DMS79 treated with DMSO at 0.1 percent for 48 hours (cell line): ENCODE measurements around the gene RHOT2.

Experiments
- DNase-seq: peaks from one replicate; lab custom pipeline; 2025; lab: John Stamatoyannopoulos, UW

Gene RHOT2

DNA sequence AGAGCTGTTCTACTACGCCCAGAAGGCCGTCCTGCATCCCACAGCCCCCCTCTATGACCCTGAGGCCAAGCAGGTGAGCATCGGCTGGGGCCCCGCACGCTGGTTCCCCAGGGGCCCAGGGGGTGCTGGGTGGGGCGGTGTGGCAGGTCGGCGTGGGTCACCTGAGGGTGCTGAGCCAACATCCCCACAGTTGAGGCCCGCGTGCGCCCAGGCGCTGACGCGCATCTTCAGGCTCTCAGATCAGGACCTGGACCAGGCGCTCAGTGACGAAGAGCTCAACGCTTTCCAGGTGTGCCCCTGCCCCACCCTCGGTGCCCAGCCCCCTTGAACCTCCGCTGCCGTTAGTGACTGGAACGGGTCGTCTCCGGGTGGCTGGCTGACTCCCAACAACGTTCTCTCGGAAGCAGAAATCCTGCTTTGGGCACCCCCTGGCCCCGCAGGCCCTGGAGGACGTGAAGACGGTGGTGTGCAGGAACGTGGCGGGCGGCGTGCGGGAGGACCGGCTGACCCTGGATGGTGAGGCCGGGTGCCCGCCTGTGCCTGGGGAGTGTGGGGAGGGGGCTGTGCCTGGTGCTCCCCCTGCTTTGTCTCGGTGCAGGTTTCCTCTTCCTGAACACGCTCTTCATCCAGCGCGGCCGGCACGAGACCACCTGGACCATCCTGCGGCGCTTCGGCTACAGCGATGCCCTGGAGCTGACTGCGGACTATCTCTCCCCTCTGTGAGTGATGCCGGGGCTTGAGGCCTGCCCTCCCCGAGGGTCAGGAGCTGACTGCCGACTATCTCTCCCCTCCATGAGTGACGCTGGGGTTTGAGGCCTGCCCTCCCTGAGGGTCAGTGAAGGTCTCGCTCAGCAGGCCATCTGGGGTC, 2.8 kb downstream of the RHOT2 start:
- DNase-seq, result no peak

DNA sequence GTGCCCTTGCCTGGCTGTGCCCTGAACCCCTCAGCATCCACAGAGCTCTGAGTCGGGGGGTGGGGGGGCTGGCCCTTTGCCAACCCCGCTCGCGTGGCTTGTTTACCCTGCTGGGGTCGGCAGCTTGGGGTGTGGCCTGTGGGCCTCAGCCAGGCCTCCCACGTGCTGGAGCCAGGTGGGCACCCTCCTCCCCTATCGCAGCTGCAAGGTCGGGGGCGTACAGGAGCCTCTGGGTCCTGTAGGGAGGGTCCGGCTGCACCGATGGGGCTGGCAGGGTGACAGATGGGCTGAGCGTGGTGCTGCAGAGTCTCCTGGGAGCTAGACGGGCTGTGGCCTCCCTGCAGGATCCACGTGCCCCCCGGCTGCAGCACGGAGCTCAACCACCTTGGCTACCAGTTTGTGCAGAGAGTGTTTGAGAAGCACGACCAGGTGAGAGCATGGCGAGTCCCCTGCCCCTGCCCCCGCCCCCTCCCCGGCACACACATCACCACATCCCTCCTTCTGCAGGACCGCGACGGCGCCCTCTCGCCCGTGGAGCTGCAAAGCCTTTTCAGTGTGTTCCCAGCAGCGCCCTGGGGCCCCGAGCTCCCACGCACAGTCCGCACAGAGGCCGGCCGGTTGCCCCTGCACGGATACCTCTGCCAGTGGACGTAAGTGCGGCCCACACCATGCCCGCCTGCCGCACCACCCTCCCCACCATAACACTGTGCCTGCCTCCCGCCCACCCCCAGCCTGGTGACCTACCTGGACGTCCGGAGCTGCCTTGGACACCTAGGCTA, 3.6 kb downstream of the RHOT2 start:
- no peak for DNase-seq

DNA sequence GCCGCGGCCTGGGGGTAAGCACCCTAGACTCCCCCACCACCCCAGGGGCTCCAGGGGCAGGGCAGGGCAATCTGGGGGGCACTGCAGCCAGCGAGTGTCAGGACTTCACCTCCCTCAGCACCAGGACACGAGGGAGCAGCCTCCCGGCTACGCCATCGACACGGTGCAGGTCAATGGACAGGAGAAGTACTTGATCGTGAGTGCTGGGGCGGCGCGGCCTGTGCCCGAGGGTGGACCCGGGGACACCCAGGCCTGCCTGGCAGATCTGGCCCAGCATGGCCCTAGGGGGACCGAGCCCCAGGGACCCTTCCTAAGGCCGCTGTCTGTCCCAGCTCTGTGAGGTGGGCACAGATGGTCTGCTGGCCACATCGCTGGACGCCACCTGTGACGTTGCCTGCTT, 4.4 kb downstream of the RHOT2 start:
- no peak for DNase-seq

DNA sequence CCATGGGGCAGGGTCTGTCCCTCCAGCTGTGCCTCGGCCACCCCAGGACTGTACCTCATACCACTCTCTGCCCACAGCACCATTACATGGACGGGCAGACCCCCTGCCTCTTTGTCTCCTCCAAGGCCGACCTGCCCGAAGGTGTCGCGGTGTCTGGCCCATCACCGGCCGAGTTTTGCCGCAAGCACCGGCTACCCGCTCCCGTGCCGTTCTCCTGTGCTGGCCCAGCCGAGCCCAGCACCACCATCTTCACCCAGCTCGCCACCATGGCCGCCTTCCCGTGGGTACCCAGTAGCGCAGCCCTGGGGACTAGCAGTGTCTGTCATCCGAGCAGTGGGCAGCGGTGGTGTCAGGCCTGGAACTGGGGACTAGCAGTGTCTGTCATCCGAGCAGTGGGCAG, 4.9 kb downstream of the RHOT2 start:
- DNase-seq, result no peak

DNA sequence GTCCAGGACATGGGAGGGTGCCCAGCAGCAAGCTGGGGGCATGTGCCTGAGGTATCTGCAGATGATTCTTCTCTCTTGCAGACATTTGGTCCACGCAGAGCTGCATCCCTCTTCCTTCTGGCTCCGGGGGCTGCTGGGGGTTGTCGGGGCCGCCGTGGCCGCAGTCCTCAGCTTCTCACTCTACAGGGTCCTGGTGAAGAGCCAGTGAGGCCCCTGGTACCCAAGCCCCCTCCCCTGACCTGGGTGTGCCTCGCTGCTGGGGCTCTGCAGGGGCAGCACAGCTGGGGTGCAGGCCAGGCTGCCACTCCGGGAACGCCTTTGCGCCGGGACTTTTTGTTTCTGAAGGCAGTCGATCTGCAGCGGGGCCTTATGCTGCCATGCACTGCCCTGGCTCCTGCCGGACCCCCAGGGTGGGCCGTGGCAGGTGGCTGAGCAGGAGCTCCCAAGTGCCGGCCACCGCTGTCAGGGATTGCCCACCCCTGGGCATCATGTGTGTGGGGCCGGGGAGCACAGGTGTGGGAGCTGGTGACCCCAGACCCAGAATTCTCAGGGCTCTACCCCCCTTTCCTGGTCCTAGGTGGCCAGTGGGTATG, 5.6 kb downstream of the RHOT2 start:
- no peak for DNase-seq

DNA sequence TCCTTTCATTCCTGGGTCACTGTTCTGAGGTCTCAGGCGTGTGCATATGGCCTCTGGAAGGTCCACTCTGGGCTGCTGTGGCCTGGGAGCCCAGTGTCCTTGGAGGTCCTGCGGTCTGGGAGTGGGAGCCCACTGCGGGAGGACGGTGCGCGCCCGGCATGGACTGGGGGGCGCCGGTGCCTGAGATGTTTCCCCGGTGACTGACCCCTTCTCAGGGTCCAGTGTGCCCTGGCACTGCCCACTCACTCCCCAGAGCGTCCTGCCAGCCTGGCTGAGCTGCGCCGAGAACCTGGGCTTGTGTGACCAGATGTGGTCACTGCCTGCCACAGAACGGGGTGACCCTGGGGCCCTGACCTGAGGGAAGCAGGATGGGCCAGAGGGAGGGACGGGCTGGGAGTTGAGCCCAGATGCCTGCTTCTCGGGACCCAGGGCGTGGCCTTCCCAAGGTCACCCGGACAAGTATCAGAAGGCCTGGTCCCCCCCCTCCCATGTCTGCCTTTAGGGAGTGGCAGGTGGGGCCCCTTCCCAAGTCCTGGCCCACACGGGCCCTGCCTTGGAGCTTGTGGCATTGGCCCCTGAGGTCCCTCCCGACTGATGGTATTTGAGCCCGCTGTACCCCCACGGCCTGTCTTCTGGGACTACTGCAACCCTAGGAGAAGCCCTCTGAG, 6.4 kb downstream of the RHOT2 start:
- no peak for DNase-seq

DNA sequence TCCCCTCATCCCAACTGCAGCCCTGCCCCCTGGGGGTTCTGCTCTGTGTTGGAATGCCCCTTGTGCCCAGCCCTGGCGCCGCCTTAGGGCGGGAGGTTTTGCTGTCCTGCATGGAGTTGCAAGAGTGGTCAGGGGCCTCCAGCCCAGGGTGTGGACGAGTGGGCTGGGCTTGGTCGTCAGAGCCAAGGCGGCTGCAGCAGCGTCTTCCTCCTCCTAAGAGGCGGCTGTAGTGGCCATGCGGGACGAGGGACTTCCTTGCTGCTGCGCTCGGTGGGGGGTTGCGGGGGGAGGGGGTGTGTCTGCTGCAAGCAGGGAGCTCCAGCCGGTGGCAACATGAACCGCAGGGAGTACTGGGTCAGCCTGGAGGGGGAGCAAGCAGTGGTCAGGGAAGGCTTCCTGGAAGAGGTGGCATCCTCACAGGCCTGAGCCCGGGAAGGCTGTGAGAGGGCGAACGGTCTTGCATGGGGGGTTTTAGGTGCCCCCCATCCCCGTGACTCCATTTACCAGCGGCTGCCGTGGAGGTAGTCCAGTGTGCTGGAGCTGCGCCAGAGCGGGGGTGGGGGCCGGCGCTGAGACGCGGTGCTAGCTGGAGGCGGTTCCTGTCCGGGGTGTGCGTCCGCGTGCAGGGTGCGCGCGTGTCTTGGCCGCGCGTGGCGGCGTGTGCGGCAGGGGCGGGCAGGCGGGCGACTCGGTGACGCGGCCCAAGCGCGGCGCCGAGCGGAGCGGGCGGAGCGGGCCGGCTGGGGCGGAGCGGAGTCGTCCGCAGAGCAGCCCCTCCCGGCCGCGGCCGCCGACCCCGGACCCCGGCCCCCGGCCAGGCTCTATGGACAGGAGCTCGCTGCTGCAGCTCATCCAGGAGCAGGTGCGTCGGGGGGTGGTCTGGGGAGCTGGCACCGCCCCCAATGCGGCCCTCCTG, 7.3 kb downstream of the RHOT2 start, which contains the start of gene RHBDL1:
Gene RHBDL1, plus strand, starts transcription at position 704 of the 916 bp plus-strand sequence. Its CDS starts 120 bp downstream, at position 824.
- no peak for DNase-seq

DNA sequence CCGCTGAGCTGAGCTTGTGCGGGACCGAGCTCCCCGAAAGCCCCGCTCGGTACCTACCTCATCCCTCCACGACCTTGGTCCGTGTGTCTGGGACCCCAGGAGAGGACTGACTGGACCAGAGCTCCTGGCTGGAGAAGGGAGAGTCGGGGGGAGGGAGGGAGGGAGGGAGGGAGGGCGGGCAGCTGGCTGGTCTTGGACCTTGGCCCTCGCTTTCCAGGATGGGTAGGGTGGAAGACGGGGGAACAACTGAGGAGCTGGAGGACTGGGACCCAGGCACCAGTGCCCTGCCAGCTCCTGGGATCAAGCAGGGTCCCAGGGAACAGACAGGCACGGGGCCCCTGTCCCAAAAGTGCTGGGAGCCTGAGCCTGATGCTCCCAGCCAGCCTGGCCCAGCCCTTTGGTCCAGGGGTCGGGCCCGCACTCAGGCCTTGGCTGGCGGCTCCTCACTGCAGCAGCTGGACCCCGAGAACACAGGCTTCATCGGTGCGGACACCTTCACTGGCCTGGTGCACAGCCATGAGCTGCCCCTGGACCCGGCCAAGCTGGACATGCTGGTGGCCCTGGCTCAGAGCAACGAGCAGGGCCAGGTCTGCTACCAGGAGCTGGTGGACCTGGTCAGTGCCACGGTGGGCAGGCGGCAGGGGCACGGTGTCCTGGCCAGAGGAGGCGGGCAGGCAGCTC, 8.1 kb downstream of the RHOT2 start:
- DNase-seq, result no peak

DNA sequence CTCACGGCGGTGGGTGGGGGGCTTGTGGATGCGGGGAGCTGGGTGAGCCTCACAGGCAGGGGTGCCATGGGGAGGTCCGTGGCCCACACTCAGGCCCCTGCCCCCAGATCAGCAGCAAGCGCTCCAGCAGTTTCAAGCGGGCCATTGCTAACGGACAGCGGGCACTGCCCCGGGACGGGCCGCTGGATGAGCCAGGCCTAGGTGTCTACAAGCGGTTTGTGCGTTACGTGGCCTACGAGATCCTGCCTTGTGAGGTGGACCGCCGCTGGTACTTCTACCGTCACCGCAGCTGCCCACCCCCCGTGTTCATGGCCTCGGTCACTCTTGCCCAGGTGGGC, 8.6 kb downstream of the RHOT2 start:
- no peak for DNase-seq

DNA sequence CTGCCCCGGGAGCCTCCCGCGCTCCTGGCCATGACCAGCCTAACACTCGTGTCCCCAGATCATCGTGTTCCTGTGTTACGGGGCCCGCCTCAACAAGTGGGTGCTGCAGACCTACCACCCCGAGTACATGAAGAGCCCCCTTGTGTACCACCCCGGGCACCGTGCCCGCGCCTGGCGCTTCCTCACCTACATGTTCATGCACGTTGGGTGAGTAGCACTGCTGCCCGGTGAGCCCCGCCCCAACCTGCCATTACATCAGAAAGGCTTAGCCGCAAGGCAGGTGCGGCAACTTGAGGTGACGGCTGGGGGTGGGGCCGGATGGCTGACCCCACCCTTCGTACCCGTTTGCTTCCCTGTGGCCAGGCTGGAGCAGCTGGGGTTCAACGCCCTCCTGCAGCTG, 9.0 kb downstream of the RHOT2 start:
- DNase-seq, result peak; percentile 93

DNA sequence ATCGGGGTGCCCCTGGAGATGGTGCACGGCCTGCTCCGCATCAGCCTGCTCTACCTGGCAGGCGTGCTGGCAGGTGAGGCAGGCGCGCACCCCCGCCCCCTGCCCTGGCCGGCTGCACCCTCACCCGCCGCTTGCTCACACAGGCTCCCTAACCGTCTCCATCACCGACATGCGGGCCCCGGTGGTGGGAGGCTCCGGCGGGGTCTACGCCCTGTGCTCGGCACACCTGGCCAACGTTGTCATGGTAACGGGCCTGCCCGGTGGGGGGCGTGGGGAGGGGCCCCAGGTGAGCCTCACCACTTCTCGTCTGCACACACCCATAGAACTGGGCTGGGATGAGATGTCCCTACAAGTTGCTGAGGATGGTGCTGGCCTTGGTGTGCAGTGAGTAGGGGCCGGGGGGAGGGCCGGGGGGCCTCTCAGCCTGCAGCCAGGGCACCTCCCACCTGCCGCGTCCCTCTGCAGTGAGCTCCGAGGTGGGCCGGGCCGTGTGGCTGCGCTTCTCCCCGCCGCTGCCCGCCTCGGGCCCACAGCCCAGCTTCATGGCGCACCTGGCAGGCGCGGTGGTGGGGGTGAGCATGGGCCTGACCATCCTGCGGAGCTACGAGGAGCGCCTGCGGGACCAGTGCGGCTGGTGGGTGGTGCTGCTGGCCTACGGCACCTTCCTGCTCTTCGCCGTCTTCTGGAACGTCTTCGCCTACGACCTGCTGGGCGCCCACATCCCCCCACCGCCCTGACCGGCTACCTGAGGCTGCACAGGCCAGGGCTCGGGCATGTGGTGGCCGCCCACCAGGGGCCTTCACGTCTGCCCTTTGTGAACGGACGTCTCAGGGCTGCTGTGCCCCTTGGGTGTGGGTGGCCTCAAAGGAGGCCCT, 9.6 kb downstream of the RHOT2 start:
- peak; percentile 57 for DNase-seq

DNA sequence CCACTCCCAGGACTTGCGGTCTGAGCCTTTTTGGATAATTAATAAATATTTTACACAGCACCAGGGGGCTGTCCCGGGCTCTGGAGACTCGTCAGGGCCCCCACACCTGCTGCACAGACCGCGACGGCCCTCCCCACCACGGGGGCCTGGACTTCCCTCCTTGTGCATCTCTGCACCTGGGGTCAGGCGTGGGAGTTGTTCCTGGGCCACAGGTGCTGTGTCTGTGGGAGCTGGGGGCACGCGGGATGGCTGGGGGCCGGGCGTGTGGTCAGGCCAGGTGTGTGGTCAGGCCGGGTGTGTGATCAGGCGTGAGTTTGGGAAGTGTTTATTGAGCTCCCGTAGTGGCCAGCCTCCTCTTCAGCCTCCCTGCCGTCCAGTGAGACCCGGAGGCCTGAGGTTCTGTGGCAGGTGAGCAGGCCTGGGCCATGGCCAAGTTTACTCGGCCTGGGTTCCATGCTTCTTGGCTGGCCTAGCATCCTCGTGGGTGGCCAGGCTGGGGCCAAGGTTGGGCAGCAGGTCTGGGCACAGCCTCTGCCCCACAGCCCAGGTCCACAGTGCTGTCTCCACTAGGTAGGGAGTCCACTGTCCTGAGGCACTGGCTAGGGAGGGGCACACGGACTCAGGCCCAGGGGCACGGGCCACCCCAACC, 10.4 kb downstream of the RHOT2 start:
- no peak for DNase-seq

DNA sequence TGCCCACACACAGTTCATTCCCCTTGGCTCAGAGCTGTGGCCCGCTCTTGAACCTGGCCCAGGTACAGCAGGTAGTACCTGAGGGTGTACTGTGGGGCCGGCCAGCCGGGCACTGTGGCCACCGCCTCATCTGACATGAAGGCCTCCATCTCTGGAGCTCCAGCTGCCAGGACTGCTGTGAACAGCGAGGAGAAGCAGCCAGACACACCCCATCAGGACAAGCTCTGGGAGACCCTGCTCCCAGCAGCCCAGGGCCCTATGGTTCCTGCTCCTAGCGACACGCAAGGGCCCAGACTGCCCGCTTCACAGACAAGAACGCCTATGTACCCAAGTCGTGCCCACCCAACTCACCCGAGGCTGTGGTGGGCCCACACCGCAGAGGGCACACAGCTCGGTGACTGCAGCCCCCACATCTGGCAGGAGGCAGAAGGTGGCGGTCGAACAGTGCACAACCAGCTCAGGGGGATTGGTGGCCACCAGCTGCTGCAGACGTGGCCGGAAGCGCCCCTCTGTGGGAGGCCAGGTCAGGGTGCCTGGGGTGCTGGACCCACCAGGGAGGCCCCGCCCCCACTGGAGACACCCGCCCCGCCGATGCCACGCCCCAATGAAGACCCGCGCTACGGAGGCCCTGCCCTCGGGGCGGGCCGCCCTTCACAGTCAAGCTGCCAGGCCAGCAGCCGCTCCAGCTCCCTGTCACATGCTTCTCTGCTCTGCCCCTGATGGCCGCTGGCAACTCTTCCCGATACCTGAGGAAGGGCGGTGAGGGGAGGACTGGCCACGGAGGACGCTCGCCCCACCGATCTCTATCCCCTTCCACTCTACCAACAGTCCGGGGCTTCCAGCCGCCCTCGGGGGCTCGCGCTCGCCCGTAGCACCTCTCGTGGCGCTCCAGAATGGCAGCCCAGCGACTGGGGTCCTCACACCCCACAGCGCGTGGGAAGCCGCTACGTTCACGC, 11.2 kb downstream of the RHOT2 start:
- DNase-seq, result no peak

DNA sequence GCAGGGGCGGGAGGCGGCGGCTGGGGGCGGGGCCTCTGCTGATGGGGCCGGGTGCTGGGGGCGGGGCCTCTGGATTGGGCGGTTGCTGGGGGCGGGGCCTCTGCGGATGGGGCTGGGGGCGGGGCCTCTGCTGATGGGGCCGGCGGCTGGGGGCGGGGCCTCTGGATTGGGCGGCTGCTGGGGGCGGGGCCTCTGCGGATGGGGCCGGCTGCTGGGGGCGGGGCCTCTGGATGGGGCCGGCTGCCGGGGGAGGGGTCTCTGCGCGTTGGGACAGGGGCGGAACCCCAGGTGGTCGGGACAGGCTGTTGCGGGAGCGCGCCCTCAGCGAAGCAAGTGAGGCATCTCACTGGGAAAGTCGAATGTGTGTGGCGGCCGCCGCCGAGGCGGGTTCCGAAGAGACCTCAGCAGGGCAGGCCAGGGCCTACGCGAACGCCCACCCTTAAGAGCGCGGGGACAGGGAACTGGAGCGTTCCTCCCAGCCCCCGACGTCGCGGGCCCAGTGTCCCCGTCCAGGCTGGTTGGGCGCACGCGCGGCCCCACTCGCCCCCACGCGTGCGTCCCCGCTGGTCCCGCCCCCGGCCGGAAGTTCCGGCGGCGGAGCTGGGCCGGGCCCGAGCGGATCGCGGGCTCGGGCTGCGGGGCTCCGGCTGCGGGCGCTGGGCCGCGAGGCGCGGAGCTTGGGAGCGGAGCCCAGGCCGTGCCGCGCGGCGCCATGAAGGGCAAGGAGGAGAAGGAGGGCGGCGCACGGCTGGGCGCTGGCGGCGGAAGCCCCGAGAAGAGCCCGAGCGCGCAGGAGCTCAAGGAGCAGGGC, 12.1 kb downstream of the RHOT2 start, which contains the start of gene STUB1:
Gene STUB1, plus strand, starts transcription at position 597 of the 811 bp plus-strand sequence. Its CDS starts 116 bp downstream, at position 713.
- DNase-seq, result no peak

DNA sequence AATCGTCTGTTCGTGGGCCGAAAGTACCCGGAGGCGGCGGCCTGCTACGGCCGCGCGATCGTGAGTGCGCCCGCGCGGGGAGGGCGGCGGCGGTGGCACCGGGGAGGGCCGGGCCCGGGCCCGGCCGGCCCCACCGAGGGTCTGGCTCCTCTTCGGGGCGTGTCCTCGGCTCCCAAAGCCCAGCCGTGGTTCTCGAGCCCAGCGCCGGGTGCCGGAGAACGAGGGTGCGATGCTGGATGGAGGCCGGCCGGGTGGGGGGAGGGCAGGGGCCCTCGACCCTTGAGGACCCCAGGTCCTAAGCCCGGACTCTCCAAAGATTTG, 12.7 kb downstream of the RHOT2 start:
- no peak for DNase-seq

DNA sequence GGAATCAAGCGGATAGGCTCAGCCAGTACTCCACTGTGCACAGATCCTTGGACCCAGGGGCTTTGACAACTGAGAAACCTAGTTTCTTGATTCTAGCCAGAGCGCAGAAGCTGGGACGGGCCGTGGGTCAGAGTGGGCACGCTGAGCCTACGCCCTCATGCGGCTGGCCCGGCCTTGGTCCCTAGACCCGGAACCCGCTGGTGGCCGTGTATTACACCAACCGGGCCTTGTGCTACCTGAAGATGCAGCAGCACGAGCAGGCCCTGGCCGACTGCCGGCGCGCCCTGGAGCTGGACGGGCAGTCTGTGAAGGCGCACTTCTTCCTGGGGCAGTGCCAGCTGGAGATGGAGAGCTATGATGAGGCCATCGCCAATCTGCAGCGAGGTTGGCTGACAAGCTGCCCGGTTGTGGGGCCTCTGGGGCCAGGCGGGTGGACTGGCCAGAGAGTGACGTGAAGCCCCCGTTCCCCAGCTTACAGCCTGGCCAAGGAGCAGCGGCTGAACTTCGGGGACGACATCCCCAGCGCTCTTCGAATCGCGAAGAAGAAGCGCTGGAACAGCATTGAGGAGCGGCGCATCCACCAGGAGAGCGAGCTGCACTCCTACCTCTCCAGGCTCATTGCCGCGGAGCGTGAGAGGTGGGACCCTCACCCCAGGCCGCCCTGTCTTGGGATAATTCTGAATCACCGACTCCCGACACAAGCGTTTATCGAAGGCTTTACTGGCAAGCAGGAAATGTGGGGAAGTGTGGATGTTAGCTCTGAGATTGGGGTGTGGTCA, 13.2 kb downstream of the RHOT2 start:
- DNase-seq, result no peak
